H9 (cell line): ENCODE measurements around the gene HSD17B2. TPM values are rescaled to one million over a fixed set of nuclear protein-coding genes. Genes with fewer than 3 reads are reported as not detected.

Experiments used
- DNase-seq: peaks from one replicate; pipeline ENCODE4 v3.0.0-alpha.2; 2017
- H2AFZ ChIP-seq: one replicate; pipeline ENCODE4 v1.6.1; 2013; ENCODE audit warnings: mild to moderate bottlenecking, low read length, control low read depth, moderate library complexity
- H2AK5ac ChIP-seq: 2 replicates; pipeline ENCODE4 v1.6.1; 2013; ENCODE audit warnings: low read length, control low read depth, mixed read lengths; ENCODE audit not compliant: insufficient read length
- H2BK120ac ChIP-seq: one replicate; pipeline ENCODE4 v1.6.1; 2013; ENCODE audit warnings: low read depth, mild to moderate bottlenecking, low read length, control low read depth, inconsistent platforms; ENCODE audit not compliant: poor library complexity, severe bottlenecking
- H2BK12ac ChIP-seq: 2 replicates; pipeline ENCODE4 v1.6.1; 2013; ENCODE audit warnings: low read length, control low read depth, mixed read lengths, low read depth; ENCODE audit not compliant: insufficient read length
- H2BK15ac ChIP-seq: 2 replicates; pipeline ENCODE4 v1.6.1; 2013; ENCODE audit warnings: low read depth, low read length, control low read depth
- H2BK20ac ChIP-seq: one replicate; pipeline ENCODE4 v1.6.1; 2013; ENCODE audit warnings: low read depth, mild to moderate bottlenecking, low read length, control low read depth, inconsistent platforms; ENCODE audit not compliant: poor library complexity, severe bottlenecking
- H2BK5ac ChIP-seq: 2 replicates; pipeline ENCODE4 v1.6.1; 2013; ENCODE audit warnings: low read length, control low read depth, mixed read lengths; ENCODE audit not compliant: insufficient read length
- H3K14ac ChIP-seq: 2 replicates; pipeline ENCODE4 v1.6.1; 2013; ENCODE audit warnings: low read length, control low read depth; ENCODE audit not compliant: insufficient read depth
- H3K18ac ChIP-seq: 2 replicates; pipeline ENCODE4 v1.6.1; 2013; ENCODE audit warnings: low read depth, mild to moderate bottlenecking, mixed read lengths, low read length, control low read depth; ENCODE audit not compliant: insufficient read length
- H3K23ac ChIP-seq: 2 replicates; pipeline ENCODE4 v1.6.1; 2013; ENCODE audit warnings: low read length, control low read depth, mixed read lengths, low read depth; ENCODE audit not compliant: insufficient read length
- H3K23me2 ChIP-seq: 2 replicates; pipeline ENCODE4 v1.6.1; 2013; ENCODE audit warnings: low read depth, mild to moderate bottlenecking, mixed read lengths, low read length, control low read depth; ENCODE audit not compliant: insufficient read length, poor library complexity, severe bottlenecking
- H3K27ac ChIP-seq: 2 replicates; pipeline ENCODE4 v1.5.1; 2013; ENCODE audit warnings: low read length, control low read depth, mixed read lengths, low read depth; ENCODE audit not compliant: insufficient read length
- H3K27me3 ChIP-seq: 2 replicates; pipeline ENCODE4 v1.6.1; 2013; ENCODE audit warnings: low read length, control low read depth, inconsistent platforms; ENCODE audit not compliant: insufficient read depth
- H3K4ac ChIP-seq: 2 replicates; pipeline ENCODE4 v1.6.1; 2013; ENCODE audit warnings: low read depth, mild to moderate bottlenecking, control low read depth, inconsistent platforms, low read length, moderate library complexity
- H3K4me1 ChIP-seq: 2 replicates; pipeline ENCODE4 v1.6.1; 2013; ENCODE audit warnings: low read length, control low read depth, inconsistent platforms; ENCODE audit not compliant: insufficient read depth
- H3K4me2 ChIP-seq: 2 replicates; pipeline ENCODE4 v1.6.1; 2013; ENCODE audit warnings: low read length, control low read depth, mixed read lengths; ENCODE audit not compliant: insufficient read length, insufficient read depth
- H3K56ac ChIP-seq: 2 replicates; pipeline ENCODE4 v1.6.1; 2013; ENCODE audit warnings: low read depth, mild to moderate bottlenecking, mixed read lengths, low read length, control low read depth; ENCODE audit not compliant: insufficient read length
- H3K79me1 ChIP-seq: 2 replicates; pipeline ENCODE4 v1.6.1; 2013; ENCODE audit warnings: low read depth, mild to moderate bottlenecking, moderate library complexity, low read length, control low read depth, inconsistent platforms; ENCODE audit not compliant: insufficient read depth, poor library complexity, severe bottlenecking
- H3K79me2 ChIP-seq: 2 replicates; pipeline ENCODE4 v1.6.1; 2013; ENCODE audit warnings: low read length, control low read depth, inconsistent platforms; ENCODE audit not compliant: insufficient read depth
- H3K9ac ChIP-seq: 2 replicates; pipeline ENCODE4 v1.6.1; 2013; ENCODE audit warnings: low read length, control low read depth, mixed read lengths; ENCODE audit not compliant: insufficient read length; ENCODE audit errors: extremely low read depth
- H3K9me3 ChIP-seq: one replicate; pipeline ENCODE4 v1.6.1; 2013; ENCODE audit warnings: low read depth, low read length, inconsistent platforms; ENCODE audit not compliant: control insufficient read depth
- H3T11ph ChIP-seq: one replicate; pipeline ENCODE4 v1.6.1; 2013; ENCODE audit warnings: mild to moderate bottlenecking, low read length, control low read depth, inconsistent platforms
- H4K20me1 ChIP-seq: one replicate; pipeline ENCODE4 v1.6.1; 2013; ENCODE audit not compliant: control insufficient read depth, insufficient read length, insufficient read depth
- H4K5ac ChIP-seq: 2 replicates; pipeline ENCODE4 v1.6.1; 2013; ENCODE audit warnings: low read depth, mild to moderate bottlenecking, mixed read lengths, low read length, control low read depth; ENCODE audit not compliant: insufficient read length
- H4K8ac ChIP-seq: replicated peaks from 2 replicates; pipeline ENCODE4 v1.6.1; 2013; ENCODE audit warnings: low read length, control low read depth, mixed read lengths, low read depth; ENCODE audit not compliant: insufficient read length
- H4K91ac ChIP-seq: 2 replicates; pipeline ENCODE4 v1.6.1; 2013; ENCODE audit warnings: low read depth, mild to moderate bottlenecking, moderate library complexity, mixed read lengths, low read length, control low read depth; ENCODE audit not compliant: insufficient read length
- H3K27ac Mint-ChIP-seq, 3 experiments: 2 replicates in 2 of 3; 3 replicates in 1 of 3; pipeline ENCODE4 v1.8.0; 2020 to 2021; ENCODE audit warnings: mixed read lengths in 3 of 3, mild to moderate bottlenecking in 1 of 3, moderate library complexity in 1 of 3
- H3K27me3 Mint-ChIP-seq: 2 replicates; pipeline ENCODE4 v1.8.0; 2021; ENCODE audit warnings: low read depth, mild to moderate bottlenecking, moderate library complexity, mixed read lengths
- H3K36me3 Mint-ChIP-seq, 3 experiments: 2 replicates in 2 of 3; 3 replicates in 1 of 3; pipeline ENCODE4 v1.8.0; 2020 to 2021; ENCODE audit warnings: low read depth in 3 of 3, mixed read lengths in 3 of 3; ENCODE audit not compliant: insufficient read depth in 1 of 3
- H3K4me1 Mint-ChIP-seq, 2 experiments: 2 replicates each; pipeline ENCODE4 v1.8.0; 2020; ENCODE audit warnings: mixed read lengths in 2 of 2
- H3K4me3 Mint-ChIP-seq, 2 experiments: 2 replicates in 1 of 2; 3 replicates in 1 of 2; pipeline ENCODE4 v1.8.0; 2020 to 2021; ENCODE audit warnings: mild to moderate bottlenecking in 2 of 2, mixed read lengths in 2 of 2, moderate library complexity in 1 of 2
- H3K9me3 Mint-ChIP-seq, 2 experiments: 2 replicates in 1 of 2; 3 replicates in 1 of 2; pipeline ENCODE4 v1.8.0; 2020; ENCODE audit warnings: mild to moderate bottlenecking in 2 of 2, mixed read lengths in 2 of 2, moderate library complexity in 1 of 2
- WGBS: extraction: QIAGEN DNeasy Blood & Tissue Kit; methylation state at CpG from one replicate; pipeline ENCODE4 v1.1.7; 2013; ENCODE audit warnings: missing lambda C conversion rate, low lambda C conversion rate, mixed read lengths; ENCODE audit not compliant: insufficient read length; ENCODE audit errors: extremely low coverage; 5-methylcytosine and 5-hydroxymethylcytosine counted together
- total RNA-seq: library from RNA; stranded (reverse); gene quantifications from 2 replicates; pipeline ENCODE4 v1.2.1, GENCODE V29; 2021
- TF ChIP-seq, protein P1 (sequence below): fragments of 200-600 bp; sonication (generic); conservative IDR thresholded peaks from 3 replicates; pipeline ENCODE4 v1.8.0; 2021; ENCODE audit warnings: antibody characterized with exemption, mild to moderate bottlenecking

Gene HSD17B2
- total RNA-seq, 1 experiment from 2014 or later = not detected

- Histone ChIP-seq H3K9me3 (no peaks in the 10 kb centered on the region), H3K27ac (no peak overlapping the region), H4K8ac (no peak overlapping the region), H2BK20ac (no peak overlapping the region), H3K4me1 (no peaks in the 10 kb centered on the region), H2AK5ac (no peak overlapping the region), H2BK12ac (no peak overlapping the region), H2AFZ (no peak overlapping the region), H3K27me3 (0 out of 2 replicates have a peak, but pooled peaks cover 2% of the 10 kb centered on the region), H3K18ac (no peak overlapping the region), H4K91ac (no peak overlapping the region), H3K9ac (no peak overlapping the region), H2BK5ac (no peak overlapping the region), H3K4me2 (no peak overlapping the region), H3K79me2 (no peaks in the 10 kb centered on the region), H2BK120ac (no peak overlapping the region), H3K14ac (no peak overlapping the region), H3K56ac (no peak overlapping the region), H3K4ac (no peak overlapping the region), H4K20me1 (no peaks in the 10 kb centered on the region), H2BK15ac (no peak overlapping the region), H3K23ac (no peak overlapping the region), H3K23me2 (no peaks in the 10 kb centered on the region), H3K79me1 (no peaks in the 10 kb centered on the region), H3T11ph (no peak overlapping the region), H4K5ac (no peak overlapping the region)
- Mint-ChIP-seq H3K4me1 (no peaks in the 10 kb centered on the region), H3K36me3 (no peaks in the 10 kb centered on the region), H3K27me3 (peaks cover 5% of the 10 kb centered on the region; the same call in 1 of the 2 replicates), H3K4me3 (no peak overlapping the region), H3K27ac (no peak overlapping the region), H3K9me3 (no peaks in the 10 kb centered on the region)
- TF ChIP-seq, protein P1, sequence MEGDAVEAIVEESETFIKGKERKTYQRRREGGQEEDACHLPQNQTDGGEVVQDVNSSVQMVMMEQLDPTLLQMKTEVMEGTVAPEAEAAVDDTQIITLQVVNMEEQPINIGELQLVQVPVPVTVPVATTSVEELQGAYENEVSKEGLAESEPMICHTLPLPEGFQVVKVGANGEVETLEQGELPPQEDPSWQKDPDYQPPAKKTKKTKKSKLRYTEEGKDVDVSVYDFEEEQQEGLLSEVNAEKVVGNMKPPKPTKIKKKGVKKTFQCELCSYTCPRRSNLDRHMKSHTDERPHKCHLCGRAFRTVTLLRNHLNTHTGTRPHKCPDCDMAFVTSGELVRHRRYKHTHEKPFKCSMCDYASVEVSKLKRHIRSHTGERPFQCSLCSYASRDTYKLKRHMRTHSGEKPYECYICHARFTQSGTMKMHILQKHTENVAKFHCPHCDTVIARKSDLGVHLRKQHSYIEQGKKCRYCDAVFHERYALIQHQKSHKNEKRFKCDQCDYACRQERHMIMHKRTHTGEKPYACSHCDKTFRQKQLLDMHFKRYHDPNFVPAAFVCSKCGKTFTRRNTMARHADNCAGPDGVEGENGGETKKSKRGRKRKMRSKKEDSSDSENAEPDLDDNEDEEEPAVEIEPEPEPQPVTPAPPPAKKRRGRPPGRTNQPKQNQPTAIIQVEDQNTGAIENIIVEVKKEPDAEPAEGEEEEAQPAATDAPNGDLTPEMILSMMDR = no peak
- DNase-seq = no peak
- no CpG with 5 or more reads among the region's 3 CpGs for WGBS
Measured at GRCh38 chr16:82050506-82050905, 15.5 kb downstream of the HSD17B2 start.
